ENCODE measurements around the gene POFUT2.

- no peak for TF ChIP-seq EP300 (IDR thresholded peaks at IDR 0.05)
- TF ChIP-seq, protein P1, sequence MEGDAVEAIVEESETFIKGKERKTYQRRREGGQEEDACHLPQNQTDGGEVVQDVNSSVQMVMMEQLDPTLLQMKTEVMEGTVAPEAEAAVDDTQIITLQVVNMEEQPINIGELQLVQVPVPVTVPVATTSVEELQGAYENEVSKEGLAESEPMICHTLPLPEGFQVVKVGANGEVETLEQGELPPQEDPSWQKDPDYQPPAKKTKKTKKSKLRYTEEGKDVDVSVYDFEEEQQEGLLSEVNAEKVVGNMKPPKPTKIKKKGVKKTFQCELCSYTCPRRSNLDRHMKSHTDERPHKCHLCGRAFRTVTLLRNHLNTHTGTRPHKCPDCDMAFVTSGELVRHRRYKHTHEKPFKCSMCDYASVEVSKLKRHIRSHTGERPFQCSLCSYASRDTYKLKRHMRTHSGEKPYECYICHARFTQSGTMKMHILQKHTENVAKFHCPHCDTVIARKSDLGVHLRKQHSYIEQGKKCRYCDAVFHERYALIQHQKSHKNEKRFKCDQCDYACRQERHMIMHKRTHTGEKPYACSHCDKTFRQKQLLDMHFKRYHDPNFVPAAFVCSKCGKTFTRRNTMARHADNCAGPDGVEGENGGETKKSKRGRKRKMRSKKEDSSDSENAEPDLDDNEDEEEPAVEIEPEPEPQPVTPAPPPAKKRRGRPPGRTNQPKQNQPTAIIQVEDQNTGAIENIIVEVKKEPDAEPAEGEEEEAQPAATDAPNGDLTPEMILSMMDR (IDR thresholded peaks at IDR 0.05) = no peak
Observed at GRCh38 chr21:45324489-45325205, 37.0 kb upstream of the POFUT2 start.

Data from ovary (tissue), 3 donors.